Activated CD8-positive, alpha-beta memory T cell treated with anti-CD3 and anti-CD28 coated beads, Interleukin-2, amount 50 U/mL, for 48 hours (primary cell): ENCODE results near the gene LRRC42.

ENCODE experiments used
- DNase-seq: peaks from one replicate; pipeline ENCODE4 v3.0.0-alpha.2; 2020

LRRC42 gene

GRCh38 chr1:53946252-53947171, at the start of gene LRRC42:
Gene LRRC42, plus strand, starts transcription at chr1:53946350. Its CDS starts 5,650 bp downstream, at chr1:53952000.
- no peak for DNase-seq

- no peak for DNase-seq
These were observed 49.4 kb upstream of the LRRC42 start for GRCh38 chr1:53896635-53897229.

- DNase-seq, result no peak
These were observed 46.9 kb upstream of the LRRC42 start for GRCh38 chr1:53899206-53899628.

GRCh38 chr1:53899708-53900107, 46.4 kb upstream of the LRRC42 start:
- no peak for DNase-seq

GRCh38 chr1:53902235-53903138, 43.7 kb upstream of the LRRC42 start:
- DNase-seq, result no peak

- no peak for DNase-seq
These were observed 40.6 kb upstream of the LRRC42 start for GRCh38 chr1:53905509-53905908.

- DNase-seq, result no peak
These were observed 40.0 kb upstream of the LRRC42 start for GRCh38 chr1:53906121-53906520.

- no peak for DNase-seq
These were observed 36.2 kb upstream of the LRRC42 start for GRCh38 chr1:53909946-53910345.

- no peak for DNase-seq
These were observed 34.7 kb upstream of the LRRC42 start for GRCh38 chr1:53911442-53911841.

GRCh38 chr1:53913352-53914033, 32.7 kb upstream of the LRRC42 start:
- no peak for DNase-seq

- DNase-seq, result no peak
These were observed 27.8 kb upstream of the LRRC42 start for GRCh38 chr1:53918343-53918742.

GRCh38 chr1:53919675-53920066, 26.5 kb upstream of the LRRC42 start:
- no peak for DNase-seq

- DNase-seq, result no peak
These were observed 18.7 kb upstream of the LRRC42 start for GRCh38 chr1:53927376-53927881.

- no peak for DNase-seq
These were observed 16.7 kb upstream of the LRRC42 start for GRCh38 chr1:53929246-53929960.

GRCh38 chr1:53930932-53931331, 15.2 kb upstream of the LRRC42 start:
- DNase-seq, result no peak

- no peak for DNase-seq
These were observed 14.6 kb upstream of the LRRC42 start for GRCh38 chr1:53931523-53931922.

- DNase-seq, result no peak
These were observed 11.9 kb upstream of the LRRC42 start for GRCh38 chr1:53934170-53934765.

GRCh38 chr1:53936430-53936829, 9.7 kb upstream of the LRRC42 start:
- DNase-seq, result no peak

GRCh38 chr1:53938136-53938830, 7.9 kb upstream of the LRRC42 start:
- no peak for DNase-seq

- no peak for DNase-seq
These were observed 3.8 kb upstream of the LRRC42 start for GRCh38 chr1:53942127-53942957.
